Neural cell (in vitro differentiated cells): ENCODE measurements around the gene EN2.

ENCODE experiments used
- EP300 ChIP-seq: fragments of 450-650 bp; conservative IDR thresholded peaks from 2 replicates; pipeline ENCODE4 v1.6.1; 2014; ENCODE audit warnings: antibody characterized with exemption, mild to moderate bottlenecking, moderate library complexity; ENCODE audit not compliant: poor library complexity, severe bottlenecking
- EZH2 ChIP-seq: fragments of 200-600, 300-800 bp; shearing (Covaris generic), sonication (generic); IDR thresholded peaks from 2 replicates; pipeline ENCODE4 v1.6.1; 2014; ENCODE audit warnings: antibody characterized with exemption, low read length, borderline replicate concordance, mild to moderate bottlenecking; ENCODE audit not compliant: insufficient read depth, poor library complexity, severe bottlenecking
- MXI1 ChIP-seq: fragments of 450-650 bp; conservative IDR thresholded peaks from 2 replicates; pipeline ENCODE4 v1.6.1; 2014; ENCODE audit warnings: antibody characterized with exemption, mild to moderate bottlenecking; ENCODE audit not compliant: poor library complexity, severe bottlenecking
- POLR2AphosphoS5 ChIP-seq: IDR thresholded peaks from 2 replicates; pipeline ENCODE4 v1.6.1; 2012
- SMC3 ChIP-seq: fragments of 450-650 bp; conservative IDR thresholded peaks from 2 replicates; pipeline ENCODE4 v1.6.1; 2014; ENCODE audit warnings: antibody characterized with exemption, mild to moderate bottlenecking, moderate library complexity; ENCODE audit not compliant: poor library complexity
- TAF1 ChIP-seq: IDR thresholded peaks from 2 replicates; pipeline ENCODE4 v1.6.1; 2012; ENCODE audit warnings: low read depth
- TF ChIP-seq, protein P1 (sequence below): fragments of 450-650 bp; IDR thresholded peaks from 2 replicates; pipeline ENCODE4 v1.5.1; 2014; ENCODE audit warnings: antibody characterized with exemption, mild to moderate bottlenecking, moderate library complexity; ENCODE audit not compliant: poor library complexity, severe bottlenecking
- TF ChIP-seq, protein P2 (sequence below): IDR thresholded peaks from 2 replicates; pipeline ENCODE4 v1.6.1; 2012; ENCODE audit warnings: borderline replicate concordance

DNA sequence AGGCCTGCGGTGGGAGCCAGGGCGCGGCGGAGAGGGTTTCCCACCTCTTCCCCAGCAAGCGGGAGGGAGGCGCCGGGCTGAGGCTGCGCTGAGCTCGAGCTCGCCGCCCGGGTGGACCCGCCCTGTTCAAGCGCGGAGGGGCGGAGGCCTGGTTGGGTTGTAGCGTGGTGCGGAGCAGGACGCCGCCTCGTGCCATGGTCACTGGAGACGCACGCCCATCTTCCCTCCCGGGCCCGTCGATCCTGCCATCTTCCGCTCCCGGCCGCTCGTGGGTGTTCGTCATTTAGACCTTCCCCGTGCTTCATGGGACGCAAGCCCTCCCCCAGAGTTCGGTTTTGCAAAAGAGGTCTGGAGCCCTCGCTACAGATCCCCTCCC is 9.3 kb upstream of the EN2 start:
- TF ChIP-seq, protein P1, sequence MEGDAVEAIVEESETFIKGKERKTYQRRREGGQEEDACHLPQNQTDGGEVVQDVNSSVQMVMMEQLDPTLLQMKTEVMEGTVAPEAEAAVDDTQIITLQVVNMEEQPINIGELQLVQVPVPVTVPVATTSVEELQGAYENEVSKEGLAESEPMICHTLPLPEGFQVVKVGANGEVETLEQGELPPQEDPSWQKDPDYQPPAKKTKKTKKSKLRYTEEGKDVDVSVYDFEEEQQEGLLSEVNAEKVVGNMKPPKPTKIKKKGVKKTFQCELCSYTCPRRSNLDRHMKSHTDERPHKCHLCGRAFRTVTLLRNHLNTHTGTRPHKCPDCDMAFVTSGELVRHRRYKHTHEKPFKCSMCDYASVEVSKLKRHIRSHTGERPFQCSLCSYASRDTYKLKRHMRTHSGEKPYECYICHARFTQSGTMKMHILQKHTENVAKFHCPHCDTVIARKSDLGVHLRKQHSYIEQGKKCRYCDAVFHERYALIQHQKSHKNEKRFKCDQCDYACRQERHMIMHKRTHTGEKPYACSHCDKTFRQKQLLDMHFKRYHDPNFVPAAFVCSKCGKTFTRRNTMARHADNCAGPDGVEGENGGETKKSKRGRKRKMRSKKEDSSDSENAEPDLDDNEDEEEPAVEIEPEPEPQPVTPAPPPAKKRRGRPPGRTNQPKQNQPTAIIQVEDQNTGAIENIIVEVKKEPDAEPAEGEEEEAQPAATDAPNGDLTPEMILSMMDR, result no peak
- TF ChIP-seq MXI1 (no peak), TAF1 (no peak), EZH2 (peak; percentile 34), POLR2AphosphoS5 (peak; percentile 8), EP300 (no peak), SMC3 (no peak)
- TF ChIP-seq, protein P2, sequence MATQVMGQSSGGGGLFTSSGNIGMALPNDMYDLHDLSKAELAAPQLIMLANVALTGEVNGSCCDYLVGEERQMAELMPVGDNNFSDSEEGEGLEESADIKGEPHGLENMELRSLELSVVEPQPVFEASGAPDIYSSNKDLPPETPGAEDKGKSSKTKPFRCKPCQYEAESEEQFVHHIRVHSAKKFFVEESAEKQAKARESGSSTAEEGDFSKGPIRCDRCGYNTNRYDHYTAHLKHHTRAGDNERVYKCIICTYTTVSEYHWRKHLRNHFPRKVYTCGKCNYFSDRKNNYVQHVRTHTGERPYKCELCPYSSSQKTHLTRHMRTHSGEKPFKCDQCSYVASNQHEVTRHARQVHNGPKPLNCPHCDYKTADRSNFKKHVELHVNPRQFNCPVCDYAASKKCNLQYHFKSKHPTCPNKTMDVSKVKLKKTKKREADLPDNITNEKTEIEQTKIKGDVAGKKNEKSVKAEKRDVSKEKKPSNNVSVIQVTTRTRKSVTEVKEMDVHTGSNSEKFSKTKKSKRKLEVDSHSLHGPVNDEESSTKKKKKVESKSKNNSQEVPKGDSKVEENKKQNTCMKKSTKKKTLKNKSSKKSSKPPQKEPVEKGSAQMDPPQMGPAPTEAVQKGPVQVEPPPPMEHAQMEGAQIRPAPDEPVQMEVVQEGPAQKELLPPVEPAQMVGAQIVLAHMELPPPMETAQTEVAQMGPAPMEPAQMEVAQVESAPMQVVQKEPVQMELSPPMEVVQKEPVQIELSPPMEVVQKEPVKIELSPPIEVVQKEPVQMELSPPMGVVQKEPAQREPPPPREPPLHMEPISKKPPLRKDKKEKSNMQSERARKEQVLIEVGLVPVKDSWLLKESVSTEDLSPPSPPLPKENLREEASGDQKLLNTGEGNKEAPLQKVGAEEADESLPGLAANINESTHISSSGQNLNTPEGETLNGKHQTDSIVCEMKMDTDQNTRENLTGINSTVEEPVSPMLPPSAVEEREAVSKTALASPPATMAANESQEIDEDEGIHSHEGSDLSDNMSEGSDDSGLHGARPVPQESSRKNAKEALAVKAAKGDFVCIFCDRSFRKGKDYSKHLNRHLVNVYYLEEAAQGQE, result no peak
